Osteocyte (in vitro differentiated cells): ENCODE data around the gene LRCH1. TPM values are rescaled to one million over a fixed set of nuclear protein-coding genes. Genes with fewer than 3 reads are reported as not detected.

Experiments used
- DNase-seq: peaks from one replicate; pipeline ENCODE4 v3.0.0; 2021; ENCODE audit warnings: mixed read lengths; ENCODE audit not compliant: unreplicated experiment; ENCODE audit errors: extremely low spot score
- H3K27ac Mint-ChIP-seq: one replicate; pipeline ENCODE4 v1.8.0; 2021; ENCODE audit warnings: mild to moderate bottlenecking, mixed read lengths; ENCODE audit not compliant: unreplicated experiment
- H3K27me3 Mint-ChIP-seq: one replicate; pipeline ENCODE4 v1.8.0; 2021; ENCODE audit warnings: mixed read lengths; ENCODE audit not compliant: unreplicated experiment
- H3K36me3 Mint-ChIP-seq: one replicate; pipeline ENCODE4 v1.8.0; 2021; ENCODE audit warnings: mixed read lengths; ENCODE audit not compliant: unreplicated experiment
- H3K4me1 Mint-ChIP-seq: one replicate; pipeline ENCODE4 v1.8.0; 2021; ENCODE audit warnings: mixed read lengths; ENCODE audit not compliant: unreplicated experiment
- H3K4me3 Mint-ChIP-seq: one replicate; pipeline ENCODE4 v1.8.0; 2021; ENCODE audit warnings: mild to moderate bottlenecking, moderate library complexity, mixed read lengths; ENCODE audit not compliant: unreplicated experiment
- H3K9me3 Mint-ChIP-seq: one replicate; pipeline ENCODE4 v1.8.0; 2021; ENCODE audit warnings: mixed read lengths; ENCODE audit not compliant: unreplicated experiment
- total RNA-seq: library from RNA; stranded (reverse); gene quantifications from 2 replicates; pipeline ENCODE4 v1.2.1, GENCODE V29; 2021
- TF ChIP-seq, protein P1 (sequence below): fragments of 200-600 bp; sonication (generic); IDR thresholded peaks from 2 replicates; pipeline ENCODE4 v1.5.0; 2021; ENCODE audit warnings: antibody characterized with exemption, mild to moderate bottlenecking, moderate library complexity

LRCH1 gene
- total RNA-seq, 1 donor from 2014 or later: 13.9 TPM

DNA sequence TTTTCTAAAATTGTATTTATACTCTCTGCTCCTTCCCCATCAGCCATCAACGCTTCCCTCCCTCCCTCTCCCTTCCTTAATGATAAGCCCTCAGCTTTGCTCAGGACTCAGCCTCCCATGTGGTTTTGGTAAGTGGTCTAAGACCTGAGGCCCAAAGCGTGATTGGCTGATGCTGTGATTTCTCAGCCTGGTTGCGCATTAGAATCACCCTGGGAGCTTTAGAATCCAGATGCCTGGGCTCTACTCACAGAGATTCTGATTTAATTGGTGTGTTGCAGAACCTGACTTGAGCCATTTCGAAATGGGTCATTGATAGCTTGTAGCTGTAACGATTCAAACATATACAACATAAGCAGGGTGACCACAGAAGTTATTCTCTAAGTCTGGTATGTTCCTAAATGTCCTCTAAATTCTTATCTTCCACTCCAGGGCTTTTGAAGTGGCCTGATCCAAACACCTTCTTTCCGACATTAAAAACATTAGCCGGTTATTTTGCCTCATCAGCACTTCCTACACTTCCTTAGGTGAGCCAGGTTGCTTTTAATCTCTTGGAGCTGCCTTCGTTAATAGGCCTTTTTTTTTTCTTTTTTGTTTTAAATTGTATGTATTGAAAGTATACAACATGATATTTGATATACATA is 60.6 kb downstream of the LRCH1 start:
- TF ChIP-seq, protein P1, sequence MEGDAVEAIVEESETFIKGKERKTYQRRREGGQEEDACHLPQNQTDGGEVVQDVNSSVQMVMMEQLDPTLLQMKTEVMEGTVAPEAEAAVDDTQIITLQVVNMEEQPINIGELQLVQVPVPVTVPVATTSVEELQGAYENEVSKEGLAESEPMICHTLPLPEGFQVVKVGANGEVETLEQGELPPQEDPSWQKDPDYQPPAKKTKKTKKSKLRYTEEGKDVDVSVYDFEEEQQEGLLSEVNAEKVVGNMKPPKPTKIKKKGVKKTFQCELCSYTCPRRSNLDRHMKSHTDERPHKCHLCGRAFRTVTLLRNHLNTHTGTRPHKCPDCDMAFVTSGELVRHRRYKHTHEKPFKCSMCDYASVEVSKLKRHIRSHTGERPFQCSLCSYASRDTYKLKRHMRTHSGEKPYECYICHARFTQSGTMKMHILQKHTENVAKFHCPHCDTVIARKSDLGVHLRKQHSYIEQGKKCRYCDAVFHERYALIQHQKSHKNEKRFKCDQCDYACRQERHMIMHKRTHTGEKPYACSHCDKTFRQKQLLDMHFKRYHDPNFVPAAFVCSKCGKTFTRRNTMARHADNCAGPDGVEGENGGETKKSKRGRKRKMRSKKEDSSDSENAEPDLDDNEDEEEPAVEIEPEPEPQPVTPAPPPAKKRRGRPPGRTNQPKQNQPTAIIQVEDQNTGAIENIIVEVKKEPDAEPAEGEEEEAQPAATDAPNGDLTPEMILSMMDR: no peak
- Mint-ChIP-seq H3K4me1 (peaks cover 36% of the 10 kb centered on the region), H3K9me3 (no peaks in the 10 kb centered on the region), H3K27ac (no peak overlapping the region), H3K4me3 (no peak overlapping the region), H3K27me3 (no peaks in the 10 kb centered on the region), H3K36me3 (no peaks in the 10 kb centered on the region)
- no peak for DNase-seq

DNA sequence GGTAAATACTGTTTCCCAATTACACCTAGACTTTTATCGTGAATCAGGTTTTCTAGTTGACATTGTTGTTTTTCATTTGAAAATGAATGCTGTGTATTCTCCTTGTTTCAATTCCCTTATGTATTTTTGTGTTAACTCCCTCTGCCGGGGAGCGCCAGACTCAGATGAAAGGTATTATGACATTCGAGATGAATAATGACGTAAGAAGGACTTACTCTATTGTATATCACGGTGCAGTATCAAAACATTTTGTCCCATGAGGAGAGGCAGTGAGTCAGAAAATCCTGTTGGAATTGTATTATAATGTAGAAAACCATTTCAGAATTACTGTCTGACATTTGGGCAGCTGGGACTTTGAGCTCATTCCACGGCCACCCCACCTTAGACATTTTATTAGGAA is 61.6 kb downstream of the LRCH1 start:
- H3K27me3 Mint-ChIP-seq: no peaks in the 10 kb centered on the region
- no peak for DNase-seq
- no peaks in the 10 kb centered on the region for H3K36me3 Mint-ChIP-seq
- TF ChIP-seq, protein P1: no peak
- H3K27ac Mint-ChIP-seq: peak overlapping the region; percentile 15
- H3K9me3 Mint-ChIP-seq: no peaks in the 10 kb centered on the region
- no peak overlapping the region for H3K4me3 Mint-ChIP-seq
- peaks cover 42% of the 10 kb centered on the region for H3K4me1 Mint-ChIP-seq

DNA sequence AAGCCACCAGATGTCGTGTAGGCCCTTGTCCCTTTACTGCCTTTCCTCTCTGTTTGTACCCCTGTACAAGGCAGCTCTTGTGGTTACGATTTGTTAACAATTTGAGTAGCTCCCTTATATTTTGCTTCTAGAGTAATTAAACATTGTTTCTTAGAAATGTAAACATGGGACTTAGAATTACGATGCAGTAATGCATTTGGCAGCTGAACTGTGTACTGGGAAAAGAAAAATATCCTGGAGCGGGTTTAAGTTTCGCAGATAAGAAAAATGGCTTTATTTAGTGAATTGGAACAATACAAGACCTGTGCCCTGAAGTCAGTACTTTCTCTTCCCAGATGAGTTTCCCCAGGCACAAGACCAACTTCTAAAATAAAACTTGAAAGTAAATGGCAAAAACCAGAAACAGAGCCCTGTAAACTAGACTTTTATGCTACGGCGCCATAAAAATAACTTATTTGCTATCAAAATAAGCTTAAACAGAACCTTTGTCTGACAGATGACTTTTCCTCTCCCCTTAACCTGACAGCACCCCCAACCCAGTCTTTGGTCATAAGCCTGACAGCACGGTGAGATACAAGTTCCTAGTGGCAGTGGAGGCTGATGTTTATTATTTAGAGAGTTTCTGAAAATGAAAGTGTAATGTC is 63.0 kb downstream of the LRCH1 start:
- Mint-ChIP-seq H3K4me3 (no peak overlapping the region), H3K36me3 (no peaks in the 10 kb centered on the region), H3K27ac (peak overlapping the region; percentile 61), H3K4me1 (peaks cover 51% of the 10 kb centered on the region), H3K9me3 (no peaks in the 10 kb centered on the region), H3K27me3 (no peaks in the 10 kb centered on the region)
- TF ChIP-seq, protein P1: no peak
- no peak for DNase-seq

DNA sequence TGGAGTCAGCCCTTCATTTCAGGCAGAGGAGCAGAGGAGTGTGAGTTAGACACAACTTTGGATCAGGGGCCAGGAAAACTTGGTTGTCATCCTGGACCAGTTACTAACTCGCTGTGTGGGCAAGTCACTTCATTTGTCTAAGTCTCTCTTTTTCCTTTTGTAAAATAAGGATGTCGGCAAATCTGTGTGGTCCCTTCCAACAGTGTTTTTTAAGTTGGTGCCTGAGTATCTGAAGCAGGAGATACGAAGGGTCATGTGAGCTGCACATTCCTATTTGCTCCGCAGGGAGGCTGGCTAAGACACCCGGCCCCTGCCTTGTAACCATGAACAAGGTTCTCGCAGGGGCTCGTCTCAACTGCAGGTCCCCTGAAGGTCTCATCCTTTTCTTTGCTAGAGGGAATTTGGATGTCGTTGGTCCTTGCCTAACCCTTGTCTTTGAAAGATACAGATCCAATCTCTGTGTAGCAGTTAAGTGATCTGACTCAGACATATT is 64.3 kb downstream of the LRCH1 start:
- no peak for DNase-seq
- Mint-ChIP-seq H3K27ac (no peak overlapping the region), H3K27me3 (no peaks in the 10 kb centered on the region), H3K4me3 (no peak overlapping the region), H3K9me3 (no peaks in the 10 kb centered on the region), H3K36me3 (no peaks in the 10 kb centered on the region), H3K4me1 (peaks cover 59% of the 10 kb centered on the region)
- TF ChIP-seq, protein P1: no peak

DNA sequence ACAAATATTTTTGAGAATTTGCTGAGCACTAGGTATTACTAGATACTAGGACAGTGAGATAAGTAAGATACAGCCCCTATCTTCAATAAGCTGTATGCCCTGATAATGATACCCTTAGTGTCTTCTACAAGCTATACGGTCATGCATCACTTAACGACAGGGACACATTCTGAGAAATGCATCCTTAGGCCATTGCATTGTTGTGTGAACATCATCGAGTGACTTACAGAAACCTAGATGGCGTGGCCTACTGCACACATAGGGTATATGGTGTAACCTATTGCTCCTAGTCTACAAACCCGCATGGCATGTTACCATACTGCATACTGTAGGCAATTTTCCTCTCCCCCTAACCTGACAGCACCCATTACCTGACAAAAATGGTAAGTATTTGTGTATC is 64.9 kb downstream of the LRCH1 start:
- H3K36me3 Mint-ChIP-seq: no peaks in the 10 kb centered on the region
- no peak for DNase-seq
- H3K9me3 Mint-ChIP-seq: no peaks in the 10 kb centered on the region
- no peak overlapping the region for H3K4me3 Mint-ChIP-seq
- H3K27ac Mint-ChIP-seq: no peak overlapping the region
- peaks cover 65% of the 10 kb centered on the region for H3K4me1 Mint-ChIP-seq
- H3K27me3 Mint-ChIP-seq: no peaks in the 10 kb centered on the region
- TF ChIP-seq, protein P1: no peak
